Activated CD8-positive, alpha-beta memory T cell treated with anti-CD3 and anti-CD28 coated beads for 48 hours (primary cell): Measurements from ENCODE around the gene CARD9.
"Not testable (repeated sequence)": the region's sequence is repeated elsewhere in the genome, so short reads cannot be mapped to it uniquely, and the experiment has no call there.

Experiments
- DNase-seq, 3 experiments: peaks; one replicate each; pipeline ENCODE4 v3.0.0-alpha.2; 2020; ENCODE audit warnings: low read depth in 2 of 3, low spot score in 2 of 3

CARD9 gene

GRCh38 chr9:136364942-136365774 lies 8.3 kb downstream of the CARD9 start:
- DNase-seq, result no peak

- DNase-seq, result no peak
Observed at GRCh38 chr9:136363949-136364748, 9.3 kb downstream of the CARD9 start.

- peak; percentile 85 to 94 (median 90) for DNase-seq
Observed at GRCh38 chr9:136363106-136363948, 10.1 kb downstream of the CARD9 start, which contains the start of gene DNLZ. Gene DNLZ, minus strand, starts transcription at chr9:136363744. Its CDS starts 30 bp downstream, at chr9:136363714.

- no peak for DNase-seq
Observed at GRCh38 chr9:136362450-136362784, 11.1 kb downstream of the CARD9 start.

- DNase-seq, result no peak
Observed at GRCh38 chr9:136361754-136362449, 11.6 kb downstream of the CARD9 start.

- DNase-seq, result no peak
Observed at GRCh38 chr9:136361047-136361753, 12.3 kb downstream of the CARD9 start.

- DNase-seq, result no peak
Observed at GRCh38 chr9:136359774-136360718, 13.4 kb downstream of the CARD9 start.

GRCh38 chr9:136358888-136359287 lies 14.6 kb downstream of the CARD9 start:
- DNase-seq, result no peak

GRCh38 chr9:136358016-136358415 lies 15.5 kb downstream of the CARD9 start:
- no peak for DNase-seq

GRCh38 chr9:136357202-136357725 lies 16.2 kb downstream of the CARD9 start:
- no peak for DNase-seq

GRCh38 chr9:136355616-136356557 lies 17.6 kb downstream of the CARD9 start:
- no peak for DNase-seq

- DNase-seq, result no peak
Observed at GRCh38 chr9:136354592-136355085, 18.8 kb downstream of the CARD9 start.

- no peak for DNase-seq
Observed at GRCh38 chr9:136353757-136354488, 19.5 kb downstream of the CARD9 start.

- no peak for DNase-seq
Observed at GRCh38 chr9:136353088-136353487, 20.4 kb downstream of the CARD9 start.

- DNase-seq, result no peak
Observed at GRCh38 chr9:136352682-136353081, 20.8 kb downstream of the CARD9 start.

- DNase-seq, result not testable (repeated sequence)
Observed at GRCh38 chr9:136351868-136352267, 21.6 kb downstream of the CARD9 start.
